SU-DHL-6 (cell line): ENCODE data around the gene DDX11.
"Not testable (repeated sequence)": the region's sequence is repeated elsewhere in the genome, so short reads cannot be mapped to it uniquely, and the experiment has no call there.

ENCODE experiments used
- H2AFZ ChIP-seq: fragments of 200-600 bp; sonication (generic); 2 replicates; pipeline ENCODE4 v1.6.1; 2014; ENCODE audit warnings: low read depth, mild to moderate bottlenecking, moderate library complexity, mixed read lengths, antibody characterized with exemption, low read length; ENCODE audit not compliant: severe bottlenecking
- H3F3A ChIP-seq: fragments of 200-600 bp; shearing (Covaris generic); 2 replicates; pipeline ENCODE4 v1.6.0; 2016; ENCODE audit warnings: antibody characterized with exemption, mild to moderate bottlenecking; ENCODE audit not compliant: insufficient read depth
- H3K27ac ChIP-seq: fragments of 200-600 bp; sonication (generic); 2 replicates; pipeline ENCODE4 v1.5.1; 2016; ENCODE audit warnings: low read depth, mild to moderate bottlenecking, low read length, moderate library complexity, mixed read lengths
- H3K27me3 ChIP-seq: fragments of 200-600 bp; sonication (generic), shearing (Covaris generic); 2 replicates; pipeline ENCODE4 v1.6.0; 2014; ENCODE audit warnings: mild to moderate bottlenecking, low read length
- H3K36me3 ChIP-seq: fragments of 200-600 bp; sonication (generic); 2 replicates; pipeline ENCODE4 v1.6.1; 2014; ENCODE audit warnings: mild to moderate bottlenecking, low read length, mixed read lengths
- H3K4me2 ChIP-seq: fragments of 300-600, 200-600 bp; shearing (Covaris generic), sonication (generic); 2 replicates; pipeline ENCODE4 v1.6.0; 2014; ENCODE audit warnings: low read length, low read depth, mild to moderate bottlenecking; ENCODE audit not compliant: poor library complexity, severe bottlenecking
- H3K4me3 ChIP-seq: fragments of 200-600 bp; sonication (generic); 2 replicates; pipeline ENCODE4 v1.5.1; 2014; ENCODE audit warnings: antibody characterized with exemption, low read length, mild to moderate bottlenecking, mixed read lengths; ENCODE audit not compliant: insufficient read depth, poor library complexity, severe bottlenecking
- H3K79me2 ChIP-seq: fragments of 200-600 bp; sonication (generic); 2 replicates; pipeline ENCODE4 v1.6.1; 2014; ENCODE audit warnings: mild to moderate bottlenecking, low read length, moderate library complexity; ENCODE audit not compliant: insufficient read depth
- H3K9ac ChIP-seq: fragments of 200-600 bp; sonication (generic); 2 replicates; pipeline ENCODE4 v1.7.0; 2014; ENCODE audit warnings: mild to moderate bottlenecking, low read length
- H3K9me2 ChIP-seq: fragments of 200-600 bp; sonication (generic); replicated peaks from 2 replicates; pipeline ENCODE4 v1.6.1; 2014; ENCODE audit warnings: low read length; ENCODE audit not compliant: insufficient read depth
- H3K9me3 ChIP-seq: fragments of 200-600 bp; sonication (generic); 2 replicates; pipeline ENCODE4 v1.6.1; 2014; ENCODE audit warnings: low read length, mixed read lengths; ENCODE audit not compliant: insufficient read depth
- H4K20me1 ChIP-seq: fragments of 200-600 bp; sonication (generic); 2 replicates; pipeline ENCODE4 v1.6.1; 2014; ENCODE audit warnings: low read depth, mild to moderate bottlenecking, antibody characterized with exemption, low read length, moderate library complexity, mixed read lengths
- EZH2phosphoT487 ChIP-seq: fragments of 200-600 bp; sonication (generic), shearing (Covaris generic); conservative IDR thresholded peaks from 2 replicates; pipeline ENCODE4 v1.6.1; 2018; ENCODE audit warnings: mild to moderate bottlenecking, antibody characterized with exemption, low read length, moderate library complexity, mixed read lengths
- TF ChIP-seq, protein P1 (sequence below): fragments of 200-600 bp; sonication (generic); IDR thresholded peaks from one replicate; pipeline ENCODE4 v1.5.1; 2017; ENCODE audit warnings: antibody characterized with exemption, mild to moderate bottlenecking, low read length, moderate library complexity; ENCODE audit not compliant: insufficient read depth, poor library complexity, severe bottlenecking

The DDX11 gene

DNA sequence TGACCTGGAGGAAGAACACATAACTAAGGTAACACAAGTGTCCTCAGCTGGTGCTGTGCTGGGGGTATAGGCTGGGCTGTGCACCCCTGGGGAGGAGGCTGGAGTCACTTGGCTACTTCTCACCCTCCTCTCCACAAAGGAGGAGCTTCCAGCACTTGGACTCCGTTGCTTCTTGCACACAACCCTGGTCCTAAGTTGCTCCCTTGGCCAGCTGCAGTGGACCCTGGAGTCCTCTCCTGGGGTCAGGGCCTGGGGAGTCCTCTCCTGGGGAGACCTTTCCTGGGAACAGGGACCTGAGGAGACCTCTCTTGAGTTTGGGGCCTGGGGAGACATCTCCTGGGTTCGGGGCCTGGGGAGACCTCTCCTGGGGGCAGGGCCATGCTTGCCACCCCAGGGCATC, 14.3 kb downstream of the DDX11 start:
- not testable (repeated sequence) for H3K79me2 ChIP-seq, H3K4me3 ChIP-seq, H4K20me1 ChIP-seq, H2AFZ ChIP-seq, H3K9ac ChIP-seq, H3F3A ChIP-seq, H3K27me3 ChIP-seq, H3K27ac ChIP-seq, H3K36me3 ChIP-seq, H3K4me2 ChIP-seq, H3K9me2 ChIP-seq, H3K9me3 ChIP-seq

DNA sequence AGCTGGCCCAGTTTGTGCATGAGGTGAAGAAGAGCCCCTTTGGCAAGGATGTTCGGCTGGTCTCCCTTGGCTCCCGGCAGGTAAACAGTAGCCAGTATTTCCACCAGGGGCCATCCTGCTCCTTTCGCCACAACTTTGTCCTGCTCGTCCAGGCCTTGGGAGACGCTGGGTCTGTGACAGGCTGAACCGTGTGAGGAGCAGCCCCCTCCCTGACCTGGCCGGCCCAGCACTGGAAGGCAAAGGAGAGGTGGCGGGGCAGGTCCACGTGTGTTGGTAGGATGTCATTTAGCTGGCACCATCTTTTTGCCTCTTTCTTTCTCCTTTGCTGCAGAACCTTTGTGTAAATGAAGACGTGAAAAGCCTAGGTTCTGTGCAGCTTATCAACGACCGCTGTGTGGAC, 15.4 kb downstream of the DDX11 start:
- no peak overlapping the region for H2AFZ ChIP-seq
- no peak overlapping the region for H3K27ac ChIP-seq
- no peaks in the 10 kb centered on the region for H3F3A ChIP-seq
- H3K79me2 ChIP-seq, result no peaks in the 10 kb centered on the region
- no peaks in the 10 kb centered on the region for H3K9me3 ChIP-seq
- H3K36me3 ChIP-seq, result no peaks in the 10 kb centered on the region; the same call in 1 of the 2 replicates
- H3K9ac ChIP-seq, result no peak overlapping the region
- H4K20me1 ChIP-seq, result no peaks in the 10 kb centered on the region
- TF ChIP-seq, protein P1, sequence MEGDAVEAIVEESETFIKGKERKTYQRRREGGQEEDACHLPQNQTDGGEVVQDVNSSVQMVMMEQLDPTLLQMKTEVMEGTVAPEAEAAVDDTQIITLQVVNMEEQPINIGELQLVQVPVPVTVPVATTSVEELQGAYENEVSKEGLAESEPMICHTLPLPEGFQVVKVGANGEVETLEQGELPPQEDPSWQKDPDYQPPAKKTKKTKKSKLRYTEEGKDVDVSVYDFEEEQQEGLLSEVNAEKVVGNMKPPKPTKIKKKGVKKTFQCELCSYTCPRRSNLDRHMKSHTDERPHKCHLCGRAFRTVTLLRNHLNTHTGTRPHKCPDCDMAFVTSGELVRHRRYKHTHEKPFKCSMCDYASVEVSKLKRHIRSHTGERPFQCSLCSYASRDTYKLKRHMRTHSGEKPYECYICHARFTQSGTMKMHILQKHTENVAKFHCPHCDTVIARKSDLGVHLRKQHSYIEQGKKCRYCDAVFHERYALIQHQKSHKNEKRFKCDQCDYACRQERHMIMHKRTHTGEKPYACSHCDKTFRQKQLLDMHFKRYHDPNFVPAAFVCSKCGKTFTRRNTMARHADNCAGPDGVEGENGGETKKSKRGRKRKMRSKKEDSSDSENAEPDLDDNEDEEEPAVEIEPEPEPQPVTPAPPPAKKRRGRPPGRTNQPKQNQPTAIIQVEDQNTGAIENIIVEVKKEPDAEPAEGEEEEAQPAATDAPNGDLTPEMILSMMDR, result no peak
- TF ChIP-seq EZH2phosphoT487, result no peak
- H3K4me2 ChIP-seq, result no peak overlapping the region
- no peaks in the 10 kb centered on the region for H3K27me3 ChIP-seq
- H3K4me3 ChIP-seq, result no peak overlapping the region
- H3K9me2 ChIP-seq, result no peaks in the 10 kb centered on the region

DNA sequence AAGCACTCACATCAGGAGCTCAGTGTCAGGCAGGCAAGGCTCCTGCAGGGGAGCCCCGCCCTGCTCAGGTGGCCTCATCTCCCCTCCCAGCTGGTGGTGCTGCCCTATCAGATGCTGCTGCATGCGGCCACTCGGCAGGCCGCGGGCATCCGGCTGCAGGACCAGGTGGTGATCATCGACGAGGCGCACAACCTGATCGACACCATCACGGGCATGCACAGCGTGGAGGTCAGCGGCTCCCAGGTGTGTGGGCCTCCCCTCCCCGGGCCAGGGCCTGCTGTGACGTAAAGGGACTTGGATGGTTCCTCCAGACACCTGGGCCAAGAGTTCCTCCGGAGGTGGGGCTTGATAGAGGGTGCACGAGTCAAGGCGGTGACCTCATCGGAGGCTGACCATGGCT, 18.0 kb downstream of the DDX11 start:
- not testable (repeated sequence) for H3K36me3 ChIP-seq, H3K9ac ChIP-seq, H3K9me3 ChIP-seq, H3K9me2 ChIP-seq, H3K27me3 ChIP-seq, H3F3A ChIP-seq, H3K79me2 ChIP-seq, H3K27ac ChIP-seq, H2AFZ ChIP-seq, H4K20me1 ChIP-seq, H3K4me3 ChIP-seq, H3K4me2 ChIP-seq

DNA sequence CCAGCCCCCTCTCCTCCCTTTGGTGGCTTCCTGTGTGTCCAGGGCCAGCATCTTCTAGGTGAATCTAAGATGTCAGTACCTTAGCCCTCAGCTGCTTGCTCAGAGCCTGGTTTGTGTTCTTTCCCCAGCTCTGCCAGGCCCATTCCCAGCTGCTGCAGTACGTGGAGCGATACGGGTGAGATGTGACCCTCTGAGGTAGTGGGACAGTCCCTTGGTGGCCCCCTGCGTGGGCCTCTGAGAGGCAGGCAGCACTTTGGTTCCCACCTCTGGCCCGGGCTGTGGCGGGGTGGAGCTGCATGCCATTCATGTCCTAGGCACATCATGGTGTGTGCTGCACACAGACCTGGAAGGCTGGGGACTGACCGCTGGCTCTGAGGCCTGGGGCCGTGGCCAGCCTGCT, 19.1 kb downstream of the DDX11 start:
- not testable (repeated sequence) for H4K20me1 ChIP-seq, H3K4me3 ChIP-seq, H3K4me2 ChIP-seq, H3K9me2 ChIP-seq, H3K27ac ChIP-seq, H3K79me2 ChIP-seq, H2AFZ ChIP-seq, H3K9ac ChIP-seq, H3K9me3 ChIP-seq, H3K27me3 ChIP-seq, H3F3A ChIP-seq, H3K36me3 ChIP-seq

DNA sequence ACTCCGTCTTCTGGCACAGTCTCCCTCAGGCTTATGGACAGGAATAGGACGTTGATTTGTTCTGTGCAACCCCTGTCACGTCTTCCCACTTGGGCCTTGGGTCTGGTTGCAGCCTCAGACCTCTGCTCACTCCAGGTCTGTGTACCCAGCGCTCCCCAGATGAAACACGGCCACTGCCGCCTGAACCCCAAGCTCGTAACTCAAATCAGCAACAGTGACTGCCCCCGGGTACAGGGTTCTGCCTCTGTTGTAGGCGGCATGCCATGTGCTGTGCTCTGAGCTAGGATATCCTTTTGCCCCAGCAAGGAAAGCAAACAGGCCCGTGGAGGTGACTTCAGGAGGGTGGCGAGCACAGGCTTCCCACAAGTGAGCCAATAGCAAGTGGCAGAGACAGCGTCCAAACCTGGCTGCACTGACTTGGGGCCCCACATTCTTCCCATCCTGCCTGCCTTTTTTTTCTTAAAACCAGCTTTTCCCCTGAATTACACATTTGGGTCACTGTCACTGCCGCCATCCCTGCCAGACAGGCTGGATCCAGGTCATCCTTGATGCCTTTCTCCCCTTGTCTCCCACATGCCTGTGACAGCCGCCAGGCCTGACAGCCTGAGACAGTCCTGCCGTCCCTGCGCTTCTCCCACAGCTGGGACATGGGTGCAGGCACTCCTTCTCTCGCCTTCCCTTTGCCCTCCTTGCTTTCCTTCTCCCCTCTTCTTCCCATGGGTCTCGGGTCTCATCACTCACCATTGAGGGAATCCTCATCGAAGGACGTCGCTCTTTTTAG, 21.6 kb downstream of the DDX11 start:
- H3K27me3 ChIP-seq, H3K4me3 ChIP-seq, H4K20me1 ChIP-seq, H2AFZ ChIP-seq, H3K36me3 ChIP-seq, H3F3A ChIP-seq, H3K27ac ChIP-seq, H3K4me2 ChIP-seq, H3K9ac ChIP-seq, H3K79me2 ChIP-seq, H3K9me2 ChIP-seq, H3K9me3 ChIP-seq: not testable (repeated sequence)

DNA sequence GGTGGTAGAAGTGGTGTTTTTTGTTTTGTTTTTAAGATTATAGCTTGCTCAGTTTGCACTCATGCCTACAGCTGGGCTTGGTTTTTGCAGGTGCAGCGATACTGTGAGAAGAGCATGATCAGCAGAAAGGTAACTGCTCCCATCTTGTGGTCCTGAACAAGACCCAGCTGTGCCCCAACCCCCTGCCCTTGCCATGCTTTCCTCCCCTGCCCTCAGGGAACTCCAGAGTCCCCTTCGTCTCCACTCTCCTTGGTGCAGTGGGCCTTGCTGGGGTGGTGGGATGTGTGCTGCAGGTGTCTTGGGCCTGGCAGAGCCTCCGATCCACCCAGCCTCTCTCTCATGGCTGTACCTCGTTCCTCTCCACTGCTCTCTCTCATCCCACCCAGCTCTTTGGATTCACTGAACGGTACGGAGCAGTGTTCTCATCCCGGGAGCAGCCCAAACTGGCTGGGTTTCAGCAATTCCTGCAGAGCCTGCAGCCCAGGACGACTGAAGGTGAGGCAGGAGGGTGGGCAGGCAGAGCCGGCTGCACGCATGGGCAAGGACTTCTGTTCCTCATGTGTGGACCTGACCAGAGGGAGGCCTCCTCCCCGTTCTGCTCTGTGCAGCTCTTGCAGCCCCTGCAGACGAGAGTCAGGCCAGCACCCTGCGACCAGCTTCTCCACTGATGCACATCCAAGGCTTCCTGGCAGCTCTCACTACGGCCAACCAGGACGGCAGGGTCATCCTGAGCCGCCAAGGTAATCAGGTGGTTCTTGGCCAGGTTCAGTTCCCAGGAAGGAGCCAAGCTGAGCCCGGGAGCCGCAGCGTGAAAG, 22.8 kb downstream of the DDX11 start:
- not testable (repeated sequence) for H3K79me2 ChIP-seq, H3F3A ChIP-seq, H3K9me2 ChIP-seq, H3K36me3 ChIP-seq, H3K27ac ChIP-seq, H2AFZ ChIP-seq, H3K27me3 ChIP-seq, H3K4me2 ChIP-seq, H3K9me3 ChIP-seq, H3K9ac ChIP-seq, H3K4me3 ChIP-seq, H4K20me1 ChIP-seq

DNA sequence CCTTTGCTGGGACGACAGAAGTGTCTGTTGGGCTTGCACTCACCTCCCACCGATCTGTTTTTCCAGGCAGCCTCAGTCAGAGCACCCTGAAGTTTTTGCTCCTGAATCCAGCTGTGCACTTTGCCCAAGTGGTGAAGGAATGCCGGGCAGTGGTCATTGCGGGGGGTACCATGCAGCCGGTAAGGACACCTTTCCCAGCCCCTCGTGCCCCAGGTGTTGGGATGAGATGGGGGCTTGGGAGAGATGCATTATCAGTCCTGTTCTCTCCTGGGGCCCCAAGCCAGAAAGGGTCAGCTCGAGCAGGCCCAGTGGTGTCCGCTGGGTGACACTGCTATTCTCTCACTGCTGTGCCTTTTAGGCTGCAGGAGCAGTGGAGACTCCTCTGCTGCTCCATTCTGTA, 24.2 kb downstream of the DDX11 start:
- not testable (repeated sequence) for H3F3A ChIP-seq, H3K9me3 ChIP-seq, H3K27ac ChIP-seq, H3K4me2 ChIP-seq, H3K79me2 ChIP-seq, H3K27me3 ChIP-seq, H3K4me3 ChIP-seq, H3K36me3 ChIP-seq, H4K20me1 ChIP-seq, H2AFZ ChIP-seq, H3K9me2 ChIP-seq, H3K9ac ChIP-seq
